PC-9 (cell line): Measurements from ENCODE around the gene UGT1A5. TPM values are rescaled to one million over a fixed set of nuclear protein-coding genes. Genes with fewer than 3 reads are reported as not detected.

Experiments
- BruUV-seq: library from RNA; stranded (reverse); fragments of 400-500 nt; replicated peaks from 2 replicates; lab custom pipeline; 2021; lab: Mats Ljungman, UMichigan
- CTCF ChIA-PET: fragments of 300-600 bp; sonication (Branson Sonifier 250); formaldehyde crosslinking; loops from one replicate; lab custom pipeline; 2022; ENCODE audit warnings: antibody characterized with exemption; lab: Charles Lee
- POLR2A ChIA-PET: fragments of 300-600 bp; sonication (Branson Sonifier 250); formaldehyde crosslinking; loops from one replicate; lab custom pipeline; 2022; ENCODE audit warnings: antibody characterized with exemption; ENCODE audit not compliant: unreplicated experiment; lab: Charles Lee
- DNase-seq, 2 experiments: peaks; one replicate each; pipeline versions ENCODE4 v3.0.0 to v3.0.0-alpha.2; 2015 to 2022; ENCODE audit warnings: mixed read lengths in 1 of 2
- H2AFZ ChIP-seq: fragments of 200-600 bp; sonication (generic); 2 replicates; pipeline ENCODE4 v1.8.1; 2017; ENCODE audit warnings: antibody characterized with exemption
- H3F3A ChIP-seq: fragments of 200-600 bp; sonication (generic); 2 replicates; pipeline ENCODE4 v1.8.1; 2017; ENCODE audit warnings: antibody characterized with exemption, mild to moderate bottlenecking, low read depth; ENCODE audit not compliant: insufficient read depth
- H3K27ac ChIP-seq: fragments of 200-600 bp; sonication (generic); 2 replicates; pipeline ENCODE4 v1.6.1; 2016; ENCODE audit warnings: mixed run types
- H3K27me3 ChIP-seq: fragments of 200-600 bp; sonication (generic); 2 replicates; pipeline ENCODE4 v1.6.1; 2016; ENCODE audit warnings: low read depth, mixed run types; ENCODE audit not compliant: insufficient read depth
- H3K36me3 ChIP-seq: fragments of 200-600 bp; sonication (generic); 2 replicates; pipeline ENCODE4 v1.6.1; 2016; ENCODE audit warnings: low read depth, mixed run types
- H3K4me1 ChIP-seq: fragments of 200-600 bp; sonication (generic); replicated peaks from 2 replicates; pipeline ENCODE4 v1.6.1; 2016; ENCODE audit warnings: mixed run types; ENCODE audit not compliant: insufficient read depth
- H3K4me2 ChIP-seq: fragments of 200-600 bp; sonication (generic); 2 replicates; pipeline ENCODE4 v1.6.1; 2017; ENCODE audit warnings: mixed run types
- H3K4me3 ChIP-seq: fragments of 200-600 bp; sonication (generic); 2 replicates; pipeline ENCODE4 v1.6.1; 2016; ENCODE audit warnings: mixed run types
- H3K79me2 ChIP-seq: fragments of 200-600 bp; sonication (generic); 2 replicates; pipeline ENCODE4 v1.6.1; 2017; ENCODE audit warnings: low read depth, mixed run types
- H3K9me2 ChIP-seq: fragments of 200-600 bp; sonication (generic); 2 replicates; pipeline ENCODE4 v1.8.1; 2017; ENCODE audit warnings: mild to moderate bottlenecking; ENCODE audit not compliant: insufficient read depth
- H3K9me3 ChIP-seq: fragments of 200-600 bp; sonication (generic); 2 replicates; pipeline ENCODE4 v1.8.1; 2016; ENCODE audit warnings: low read depth; ENCODE audit not compliant: insufficient read depth
- H4K20me1 ChIP-seq: fragments of 200-600 bp; sonication (generic); 2 replicates; pipeline ENCODE4 v1.8.1; 2017; ENCODE audit not compliant: insufficient read depth
- CTCF ChIP-seq: fragments of 200-600 bp; sonication (generic); conservative IDR thresholded peaks from 2 replicates; pipeline ENCODE4 v1.6.1; 2017; ENCODE audit warnings: mixed run types, antibody characterized with exemption, mild to moderate bottlenecking, moderate library complexity
- EZH2 ChIP-seq: fragments of 200-600 bp; sonication (generic); IDR thresholded peaks from 2 replicates; pipeline ENCODE4 v1.8.0; 2017; ENCODE audit warnings: antibody characterized with exemption, low read depth
- intact Hi-C: fragments of 100-400 bp; cut with micrococcal nuclease; formaldehyde crosslinking; loops from one replicate; pipeline ENCODE4 v1.10.0; 2022; ENCODE audit not compliant: unreplicated experiment
- total RNA-seq: library from RNA; stranded (reverse); gene quantifications from 2 replicates; pipeline ENCODE4 v1.2.3, GENCODE V29; 2021

The UGT1A5 gene
- total RNA-seq, 1 experiment from 2014 or later = 71.3 TPM

GRCh38 chr2:233789554-233789953, 76.8 kb downstream of the UGT1A5 start:
- CTCF ChIA-PET = no interaction called here
- no peak for TF ChIP-seq EZH2

GRCh38 chr2:233791151-233791882, 78.6 kb downstream of the UGT1A5 start:
- Histone ChIP-seq H3K36me3 (no peaks in the 10 kb centered on the region), H3K9me3 (peaks cover 3% of the 10 kb centered on the region; the same call in 1 of the 2 replicates), H3F3A (no peaks in the 10 kb centered on the region), H3K4me1 (no peaks in the 10 kb centered on the region), H3K4me3 (no peak overlapping the region), H3K4me2 (no peak overlapping the region), H3K79me2 (no peaks in the 10 kb centered on the region), H3K27ac (no peak overlapping the region), H3K9me2 (no peaks in the 10 kb centered on the region), H2AFZ (no peak overlapping the region), H4K20me1 (no peaks in the 10 kb centered on the region), H3K27me3 (no peaks in the 10 kb centered on the region)
- no TSS peak for BruUV-seq
- CTCF ChIA-PET = interaction anchor here (0.9 kb wide), 1 partner anchor 478 kb away, joined by 8 read pairs; no protein-coding TSS in a partner anchor
- no peak for DNase-seq
- POLR2A ChIA-PET = no interaction called here
- no peak for TF ChIP-seq CTCF
- no peak for TF ChIP-seq EZH2
- intact Hi-C loops = no loop called here

More at GRCh38 chr2:233789554-233789953, 76.8 kb downstream of the UGT1A5 start:
- H3K4me1 ChIP-seq = no peaks in the 10 kb centered on the region
- no peaks in the 10 kb centered on the region for H3K79me2 ChIP-seq
- intact Hi-C loops = no loop called here
- no TSS peak for BruUV-seq
- POLR2A ChIA-PET = no interaction called here
- peaks cover 3% of the 10 kb centered on the region; the same call in 1 of the 2 replicates for H3K9me3 ChIP-seq
- DNase-seq = no peak
- no peaks in the 10 kb centered on the region for H3K27me3 ChIP-seq
- no peak overlapping the region for H3K4me2 ChIP-seq
- H4K20me1 ChIP-seq = no peaks in the 10 kb centered on the region
- H3K9me2 ChIP-seq = no peaks in the 10 kb centered on the region
- H2AFZ ChIP-seq = no peak overlapping the region
- H3K36me3 ChIP-seq = no peaks in the 10 kb centered on the region
- no peak overlapping the region for H3K4me3 ChIP-seq
- no peak overlapping the region for H3K27ac ChIP-seq
- no peaks in the 10 kb centered on the region for H3F3A ChIP-seq

GRCh38 chr2:233791883-233792329, 79.2 kb downstream of the UGT1A5 start:
- ChIA-PET POLR2A (no interaction called here), CTCF (no interaction called here)
- Histone ChIP-seq H3F3A (no peaks in the 10 kb centered on the region), H3K9me3 (peaks cover 3% of the 10 kb centered on the region; the same call in 1 of the 2 replicates), H3K79me2 (no peaks in the 10 kb centered on the region), H3K4me1 (no peaks in the 10 kb centered on the region), H3K4me2 (no peak overlapping the region), H3K36me3 (no peaks in the 10 kb centered on the region), H3K27me3 (no peaks in the 10 kb centered on the region), H4K20me1 (no peaks in the 10 kb centered on the region), H3K27ac (no peak overlapping the region), H3K4me3 (no peak overlapping the region), H3K9me2 (no peaks in the 10 kb centered on the region), H2AFZ (no peak overlapping the region)
- DNase-seq = no peak
- no TSS peak for BruUV-seq
- intact Hi-C loops = no loop called here
- TF ChIP-seq CTCF (no peak), EZH2 (no peak)
